ENCODE results near the gene ZBTB20. TPM values are rescaled to one million over a fixed set of nuclear protein-coding genes. Genes with fewer than 3 reads are reported as not detected.

ZBTB20 gene
- total RNA-seq, 4 donors from 2014 or later = 46.1 to 102 (median 81.9) TPM

GRCh38 chr3:114716916-114717315 is 430.2 kb downstream of the ZBTB20 start:
- TF ChIP-seq, protein P1, sequence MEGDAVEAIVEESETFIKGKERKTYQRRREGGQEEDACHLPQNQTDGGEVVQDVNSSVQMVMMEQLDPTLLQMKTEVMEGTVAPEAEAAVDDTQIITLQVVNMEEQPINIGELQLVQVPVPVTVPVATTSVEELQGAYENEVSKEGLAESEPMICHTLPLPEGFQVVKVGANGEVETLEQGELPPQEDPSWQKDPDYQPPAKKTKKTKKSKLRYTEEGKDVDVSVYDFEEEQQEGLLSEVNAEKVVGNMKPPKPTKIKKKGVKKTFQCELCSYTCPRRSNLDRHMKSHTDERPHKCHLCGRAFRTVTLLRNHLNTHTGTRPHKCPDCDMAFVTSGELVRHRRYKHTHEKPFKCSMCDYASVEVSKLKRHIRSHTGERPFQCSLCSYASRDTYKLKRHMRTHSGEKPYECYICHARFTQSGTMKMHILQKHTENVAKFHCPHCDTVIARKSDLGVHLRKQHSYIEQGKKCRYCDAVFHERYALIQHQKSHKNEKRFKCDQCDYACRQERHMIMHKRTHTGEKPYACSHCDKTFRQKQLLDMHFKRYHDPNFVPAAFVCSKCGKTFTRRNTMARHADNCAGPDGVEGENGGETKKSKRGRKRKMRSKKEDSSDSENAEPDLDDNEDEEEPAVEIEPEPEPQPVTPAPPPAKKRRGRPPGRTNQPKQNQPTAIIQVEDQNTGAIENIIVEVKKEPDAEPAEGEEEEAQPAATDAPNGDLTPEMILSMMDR (IDR thresholded peaks at IDR 0.05) = no peak
- no peak for DNase-seq (ENCODE audit: low spot score)
- ATAC-seq (ENCODE audit: low FRiP score) = no peak

- DNase-seq (ENCODE audit: low spot score) = no peak
- TF ChIP-seq, protein P1 (IDR thresholded peaks at IDR 0.05) = no peak
- no peak for ATAC-seq (ENCODE audit: low FRiP score)
Measured at GRCh38 chr3:114716126-114716525, 431.0 kb downstream of the ZBTB20 start.

DNA sequence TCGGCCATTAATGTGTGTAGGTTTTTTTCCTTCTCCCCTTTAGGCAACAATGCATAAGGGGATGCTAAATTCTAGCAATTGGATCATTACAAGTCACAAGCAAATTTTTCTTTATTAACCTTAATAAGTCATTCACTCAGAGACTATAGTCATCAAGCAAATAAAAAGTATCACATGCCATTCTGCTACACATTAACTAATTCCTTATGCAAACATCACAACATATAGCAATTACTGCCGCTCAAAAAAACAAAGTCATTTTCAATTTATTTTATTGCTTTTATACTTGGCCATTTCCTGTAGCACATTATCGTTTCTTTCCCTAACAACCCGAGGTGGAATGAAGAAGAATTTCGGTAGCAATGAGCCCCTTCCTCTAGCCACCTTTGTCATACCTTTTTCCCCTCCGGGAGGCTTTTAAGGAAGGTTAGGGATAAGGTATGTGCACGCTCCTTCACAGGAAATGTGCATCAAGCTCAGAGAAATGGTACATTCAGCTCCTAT is 432.1 kb downstream of the ZBTB20 start:
- no peak for ATAC-seq (ENCODE audit: low FRiP score)

DNA sequence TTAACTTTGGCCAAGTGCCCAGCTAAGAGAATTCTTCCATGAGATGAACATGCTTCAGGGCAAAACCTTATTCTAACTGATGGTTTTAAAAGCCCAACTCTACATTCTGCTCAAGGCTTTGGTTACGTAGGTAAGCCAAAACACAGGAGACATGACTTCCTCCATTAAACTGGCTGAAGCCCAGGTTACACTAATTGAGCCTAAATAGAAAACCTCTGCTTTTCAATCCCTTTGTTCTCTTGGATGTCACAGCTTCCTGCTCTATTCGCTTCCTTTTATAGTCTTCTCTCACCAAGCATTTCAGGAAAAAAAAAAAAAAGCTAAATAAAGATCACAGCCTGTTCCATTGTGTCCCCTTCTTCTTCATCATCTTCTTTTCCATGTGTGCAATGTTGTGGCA is 432.9 kb downstream of the ZBTB20 start:
- no peak for ATAC-seq (ENCODE audit: low FRiP score)

More for the DNA sequence above, 432.1 kb downstream of the ZBTB20 start:
- TF ChIP-seq, protein P1 (IDR thresholded peaks at IDR 0.05) = no peak
- no peak for DNase-seq (ENCODE audit: low spot score)

DNA sequence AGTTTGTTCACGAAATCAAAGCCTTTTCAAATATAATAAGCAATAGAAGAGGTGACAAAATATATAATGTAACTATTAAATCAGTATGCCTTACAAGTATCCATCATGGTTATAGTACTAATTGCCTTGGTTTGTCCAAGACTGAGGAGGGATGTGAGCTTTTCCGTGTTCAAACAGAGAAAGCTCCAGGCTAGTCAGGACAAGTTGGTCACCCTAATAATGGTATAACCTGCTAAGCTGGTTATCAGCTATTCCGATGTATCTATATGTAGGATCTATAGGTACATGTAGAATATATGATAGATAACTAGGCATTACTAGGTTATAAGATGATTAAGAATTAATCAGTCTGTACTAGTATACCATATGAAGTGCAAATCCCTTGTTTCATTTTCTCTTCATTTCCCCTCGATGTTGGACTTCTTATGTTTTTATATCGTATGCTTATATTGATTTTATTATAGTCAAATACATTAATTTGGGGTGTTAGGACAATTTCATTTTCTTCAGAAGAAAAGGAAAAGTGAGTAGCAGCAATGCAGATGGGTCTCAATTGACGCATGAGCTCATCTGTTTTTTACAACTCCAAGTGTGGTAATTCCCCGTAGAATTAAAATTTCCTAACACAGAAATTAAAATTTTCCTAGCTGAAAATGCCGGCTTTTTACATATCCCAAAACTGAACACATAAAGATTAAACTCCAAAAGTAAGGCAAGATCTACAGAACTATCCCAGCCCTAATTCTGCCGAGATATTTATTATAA is 434.2 kb downstream of the ZBTB20 start:
- TF ChIP-seq, protein P1 (IDR thresholded peaks at IDR 0.05) = no peak
- DNase-seq (ENCODE audit: low spot score) = no peak
- no peak for ATAC-seq (ENCODE audit: low FRiP score)

More for the DNA sequence above, 432.9 kb downstream of the ZBTB20 start:
- DNase-seq (ENCODE audit: low spot score) = no peak
- TF ChIP-seq, protein P1 (IDR thresholded peaks at IDR 0.05) = no peak

DNA sequence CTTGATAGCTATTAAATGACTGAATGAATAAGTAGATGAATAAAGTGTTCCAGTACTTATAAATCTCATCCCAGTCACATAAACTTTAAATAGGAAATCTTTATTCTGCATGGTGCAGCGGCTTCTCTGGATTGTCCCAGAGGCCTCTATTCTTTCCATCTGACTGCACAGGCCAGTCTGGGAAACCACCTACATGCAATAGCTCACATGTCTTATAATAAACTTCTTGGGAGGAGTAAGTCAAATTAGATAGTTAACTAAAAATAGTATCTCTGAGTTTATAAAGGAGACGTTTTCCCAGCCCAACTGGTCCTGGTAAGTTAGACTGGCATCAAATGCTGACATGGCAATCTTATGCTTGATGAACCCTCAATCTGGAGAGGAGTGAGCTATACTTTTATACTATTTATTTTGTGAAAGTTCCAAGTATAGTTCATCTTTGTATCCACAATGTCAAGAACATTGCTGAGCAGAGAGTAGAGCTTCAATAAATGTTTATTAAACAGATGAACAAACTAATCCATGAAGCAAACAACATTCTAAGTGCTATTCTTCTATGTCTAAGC is 435.7 kb downstream of the ZBTB20 start:
- TF ChIP-seq, protein P1 (IDR thresholded peaks at IDR 0.05) = no peak
- no peak for DNase-seq (ENCODE audit: low spot score)
- ATAC-seq (ENCODE audit: low FRiP score) = no peak

All from omental fat pad (tissue), 4 donors.